ENCODE measurements around the gene TEAD1. TPM values are rescaled to one million over a fixed set of nuclear protein-coding genes. Genes with fewer than 3 reads are reported as not detected.
A peak's percentile ranks its signal among the peaks of the same experiment; 100 is the strongest.

Gene TEAD1
- total RNA-seq, 4 donors from 2014 or later = 46.1 to 175 (median 126) TPM

GRCh38 chr11:12717851-12718291, 43.6 kb downstream of the TEAD1 start:
- H3K9me3 ChIP-seq = no peaks in the 10 kb centered on the region
- H3K27ac ChIP-seq = no peak overlapping the region
- intact Hi-C loops (cut with DNase I; ENCODE audit: low total_unique reads) = no loop called here
- H3K4me1 ChIP-seq = peaks cover 67 to 92% of the 10 kb centered on the region in 2 donors
- no peaks in the 10 kb centered on the region for H3K27me3 ChIP-seq
- H3K4me3 ChIP-seq = no peak overlapping the region
- DNase-seq (no peak), ATAC-seq (no peak)
- TF ChIP-seq CTCF (IDR thresholded peaks at IDR 0.05 in 4 of 5, conservative IDR thresholded peaks at IDR 0.05 in 1 of 5) = no peak
- no peak for TF ChIP-seq POLR2A (IDR thresholded peaks at IDR 0.05)
- in situ Hi-C loops (cut with MboI; ENCODE audit: low sequenced_read_pairs in 4 of 4) = no loop called here
- H3K36me3 ChIP-seq = no peaks in the 10 kb centered on the region

- Histone ChIP-seq H3K4me3 (no peak overlapping the region), H3K27ac (no peak overlapping the region), H3K9me3 (no peaks in the 10 kb centered on the region), H3K36me3 (no peaks in the 10 kb centered on the region), H3K4me1 (peaks cover 65 to 96% of the 10 kb centered on the region in 2 donors), H3K27me3 (no peaks in the 10 kb centered on the region)
- DNase-seq (no peak), ATAC-seq (peak in 1 of 2 donors; percentile 47)
- TF ChIP-seq POLR2A (IDR thresholded peaks at IDR 0.05) = no peak
- no peak for TF ChIP-seq CTCF (IDR thresholded peaks at IDR 0.05 in 4 of 5, conservative IDR thresholded peaks at IDR 0.05 in 1 of 5)
- intact Hi-C loops (cut with DNase I; ENCODE audit: low total_unique reads) (no loop called here), in situ Hi-C loops (cut with MboI; ENCODE audit: low sequenced_read_pairs in 4 of 4) (no loop called here)
These were observed 45.0 kb downstream of the TEAD1 start for GRCh38 chr11:12719221-12719620.

GRCh38 chr11:12721816-12722604, 47.8 kb downstream of the TEAD1 start:
- Histone ChIP-seq H3K27ac (peak overlapping the region in 1 of 4 donors; percentile 11), H3K4me1 (peaks cover 61 to 89% of the 10 kb centered on the region in 2 donors)
- intact Hi-C loops (cut with DNase I; ENCODE audit: low total_unique reads) = no loop called here

GRCh38 chr11:12723421-12724300, 49.4 kb downstream of the TEAD1 start:
- Histone ChIP-seq H3K27me3 (no peaks in the 10 kb centered on the region), H3K36me3 (no peaks in the 10 kb centered on the region), H3K4me3 (no peak overlapping the region), H3K9me3 (no peaks in the 10 kb centered on the region), H3K27ac (peak overlapping the region in 2 of 4 donors; percentile 3 to 19), H3K4me1 (peaks cover 65 to 89% of the 10 kb centered on the region in 2 donors)
- TF ChIP-seq CTCF (IDR thresholded peaks at IDR 0.05 in 4 of 5, conservative IDR thresholded peaks at IDR 0.05 in 1 of 5) (no peak), POLR2A (IDR thresholded peaks at IDR 0.05) (no peak)
- in situ Hi-C loops (cut with MboI; ENCODE audit: low sequenced_read_pairs in 4 of 4) (no loop called here), intact Hi-C loops (cut with DNase I; ENCODE audit: low total_unique reads) (no loop called here)
- DNase-seq = no peak
- no peak for ATAC-seq

More at GRCh38 chr11:12721816-12722604, 47.8 kb downstream of the TEAD1 start:
- Histone ChIP-seq H3K9me3 (no peaks in the 10 kb centered on the region), H3K36me3 (no peaks in the 10 kb centered on the region), H3K27me3 (no peaks in the 10 kb centered on the region), H3K4me3 (no peak overlapping the region)
- in situ Hi-C loops (cut with MboI; ENCODE audit: low sequenced_read_pairs in 4 of 4) = no loop called here
- TF ChIP-seq CTCF (IDR thresholded peaks at IDR 0.05 in 4 of 5, conservative IDR thresholded peaks at IDR 0.05 in 1 of 5) = no peak
- TF ChIP-seq POLR2A (IDR thresholded peaks at IDR 0.05) = no peak
- no peak for ATAC-seq
- DNase-seq = no peak

All from gastrocnemius medialis (tissue), 4 donors.